Heart right ventricle (tissue), 16 donors: ENCODE results near the gene CCDC186. TPM values are rescaled to one million over a fixed set of nuclear protein-coding genes. Genes with fewer than 3 reads are reported as not detected.

ENCODE experiments used
- ATAC-seq, 8 donors: fragments of 200-7000 bp; cut with Tn5 transposase; one replicate each; pipeline ENCODE4 v1.9.1; 2020; ENCODE audit warnings: mild to moderate bottlenecking in 8 of 8, moderate library complexity in 8 of 8, moderate number of reproducible peaks in 1 of 8
- DNase-seq, 2 donors: peaks; one replicate each; pipeline ENCODE4 v3.0.0-alpha.2; 2020
- H3K27ac ChIP-seq, 10 donors: fragments of 200-600 bp; sonication (generic) in 2 of 10; one replicate each; pipeline versions ENCODE4 v1.5.0 to v1.8.0; 2020 to 2022; ENCODE audit warnings: mild to moderate bottlenecking in 3 of 10
- H3K27me3 ChIP-seq, 7 donors: fragments of 200-600 bp; one replicate each; pipeline ENCODE4 v1.8.0; 2021 to 2022; ENCODE audit warnings: mild to moderate bottlenecking in 2 of 7
- H3K36me3 ChIP-seq, 9 donors: fragments of 200-600 bp; sonication (generic) in 1 of 9; one replicate each; pipeline versions ENCODE4 v1.5.0 to v1.8.0; 2020 to 2022; ENCODE audit warnings: mild to moderate bottlenecking in 2 of 9
- H3K4me1 ChIP-seq, 9 donors: fragments of 200-600 bp; sonication (generic) in 1 of 9; one replicate each; pipeline versions ENCODE4 v1.5.0 to v1.8.0; 2020 to 2022; ENCODE audit warnings: mild to moderate bottlenecking in 4 of 9
- H3K4me3 ChIP-seq, 10 donors: fragments of 200-600 bp; sonication (generic) in 2 of 10; one replicate each; pipeline versions ENCODE4 v1.5.0 to v1.8.0; 2020 to 2022; ENCODE audit warnings: mild to moderate bottlenecking in 7 of 10, moderate library complexity in 2 of 10
- H3K9me3 ChIP-seq, 11 donors: fragments of 200-600 bp in 10 of 11; sonication (generic) in 2 of 11; one replicate each; pipeline versions ENCODE4 v1.5.0 to v1.8.0; 2013 to 2022; ENCODE audit warnings: mild to moderate bottlenecking in 2 of 11, control low read depth in 1 of 11, moderate library complexity in 1 of 11
- WGBS, 2 donors: extraction: QIAGEN DNeasy Blood & Tissue Kit; methylation state at CpG; one replicate each; pipeline ENCODE4 v1.1.7; 2013; ENCODE audit warnings: inconsistent platforms in 1 of 2; 5-methylcytosine and 5-hydroxymethylcytosine counted together
- intact Hi-C, 10 donors: fragments of 100-400 bp; cut with DNase I; formaldehyde crosslinking; loops; one replicate each; pipeline versions ENCODE4 v1.11.1 to v1.14.2; 2022
- polyA plus RNA-seq, 2 donors: library from polyadenylated mRNA; stranded (reverse); fragments of 200-250 nt; gene quantifications; one replicate each; pipeline ENCODE4 v1.2.3, GENCODE V29; 2013
- total RNA-seq, 10 donors: library from RNA; stranded (reverse); fragmentation: NEBNext Ultra II Directional in 3 of 10; extraction: Animal tissue kit (Norgen Biotek cat#: 25700) in 3 of 10; gene quantifications; one replicate each; pipeline versions ENCODE4 v1.2.1 to v1.2.4, GENCODE V29; 2021 to 2023
- TF ChIP-seq, protein P1 (sequence below), 9 donors: fragments of 200-600 bp; sonication (generic) in 2 of 9; IDR thresholded peaks; one replicate each; pipeline versions ENCODE4 v1.5.0 to v1.8.0; 2021 to 2022; ENCODE audit warnings: antibody characterized with exemption in 9 of 9, mild to moderate bottlenecking in 5 of 9, moderate library complexity in 1 of 9
- donor health status: Arrhythmogenic right ventricular cardiomyopathy.
- donor health status: ischemic (EF 13 %, LVEDD 7.1; RV severe dilation, severe dysfunction).
- donor health status: healthy with polysubstance abuse.
- donor health status: DM: no; HTN: yes; CAD: no.
- donor health status: DM: no; HTN: no; CAD: no.
- donor health status: ischemic (EF 25% LVEDD 6.9; RV normal size, moderate dysfunction).
- donor health status: ischemic (EF 25% LVEDD 5.7; RV mildly dilated, moderate dysfunction).
- donor health status: healthy.
- donor health status: DM: yes; HTN: yes; CAD: no.
- donor health status: Ischemic cardiomyopathy.
- donor health status: ischemic (EF 35%, LVEDD 5.7; RV mildly dilated, moderate dysfunction).
- donor health status: nonischemic (EF 11% LVEDD 7.7; RV severe dilation, severe dysfunction).
- donor health status: DM: yes; HTN: yes; CAD: no.
- donor health status: PGD.
- donor health status: ischemic (EF 29% LVEDD 5.4; RV normal size, mild dysfunction).
- donor health status: nonischemic (EF 23%, LVEDD 6.1; RV moderate dilation, normal function).

Gene CCDC186
- total and polyA plus RNA-seq, 12 donors: 3.4 to 28.9 (median 19.0) TPM

DNA sequence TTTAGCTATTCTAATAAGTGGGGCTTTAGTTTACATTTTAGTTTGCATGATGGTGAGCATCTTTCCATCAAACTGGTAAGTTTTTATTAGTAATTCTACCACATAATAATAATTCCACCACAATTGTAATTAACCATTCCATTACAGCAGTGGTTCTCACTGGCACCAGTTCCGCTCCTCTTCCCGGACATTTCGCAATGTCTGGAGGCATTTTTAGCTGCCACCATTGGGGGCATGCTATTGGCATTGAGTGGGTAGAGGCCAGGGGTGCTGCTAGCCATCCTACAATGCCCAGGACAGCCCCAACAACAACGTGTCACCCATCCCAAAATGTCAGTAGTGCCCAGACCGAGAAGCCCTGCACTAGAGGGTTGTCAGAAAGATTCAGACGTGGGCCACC, 98.9 kb downstream of the CCDC186 start:
- peaks cover 0 to 15% (median 0%) of the 10 kb centered on the region in 9 donors for H3K4me1 ChIP-seq
- 90 to 93% methylated on average over 6 of the region's 6 CpGs for whole genome bisulfite sequencing, 2 donors
- TF ChIP-seq, protein P1, sequence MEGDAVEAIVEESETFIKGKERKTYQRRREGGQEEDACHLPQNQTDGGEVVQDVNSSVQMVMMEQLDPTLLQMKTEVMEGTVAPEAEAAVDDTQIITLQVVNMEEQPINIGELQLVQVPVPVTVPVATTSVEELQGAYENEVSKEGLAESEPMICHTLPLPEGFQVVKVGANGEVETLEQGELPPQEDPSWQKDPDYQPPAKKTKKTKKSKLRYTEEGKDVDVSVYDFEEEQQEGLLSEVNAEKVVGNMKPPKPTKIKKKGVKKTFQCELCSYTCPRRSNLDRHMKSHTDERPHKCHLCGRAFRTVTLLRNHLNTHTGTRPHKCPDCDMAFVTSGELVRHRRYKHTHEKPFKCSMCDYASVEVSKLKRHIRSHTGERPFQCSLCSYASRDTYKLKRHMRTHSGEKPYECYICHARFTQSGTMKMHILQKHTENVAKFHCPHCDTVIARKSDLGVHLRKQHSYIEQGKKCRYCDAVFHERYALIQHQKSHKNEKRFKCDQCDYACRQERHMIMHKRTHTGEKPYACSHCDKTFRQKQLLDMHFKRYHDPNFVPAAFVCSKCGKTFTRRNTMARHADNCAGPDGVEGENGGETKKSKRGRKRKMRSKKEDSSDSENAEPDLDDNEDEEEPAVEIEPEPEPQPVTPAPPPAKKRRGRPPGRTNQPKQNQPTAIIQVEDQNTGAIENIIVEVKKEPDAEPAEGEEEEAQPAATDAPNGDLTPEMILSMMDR (IDR thresholded peaks at IDR 0.05): no peak
- no peaks in the 10 kb centered on the region for H3K36me3 ChIP-seq
- intact Hi-C loops: no loop called here
- H3K27ac ChIP-seq: no peak overlapping the region
- H3K4me3 ChIP-seq: no peak overlapping the region
- H3K9me3 ChIP-seq: no peaks in the 10 kb centered on the region
- no peak for ATAC-seq
- H3K27me3 ChIP-seq: no peaks in the 10 kb centered on the region
- DNase-seq: no peak

DNA sequence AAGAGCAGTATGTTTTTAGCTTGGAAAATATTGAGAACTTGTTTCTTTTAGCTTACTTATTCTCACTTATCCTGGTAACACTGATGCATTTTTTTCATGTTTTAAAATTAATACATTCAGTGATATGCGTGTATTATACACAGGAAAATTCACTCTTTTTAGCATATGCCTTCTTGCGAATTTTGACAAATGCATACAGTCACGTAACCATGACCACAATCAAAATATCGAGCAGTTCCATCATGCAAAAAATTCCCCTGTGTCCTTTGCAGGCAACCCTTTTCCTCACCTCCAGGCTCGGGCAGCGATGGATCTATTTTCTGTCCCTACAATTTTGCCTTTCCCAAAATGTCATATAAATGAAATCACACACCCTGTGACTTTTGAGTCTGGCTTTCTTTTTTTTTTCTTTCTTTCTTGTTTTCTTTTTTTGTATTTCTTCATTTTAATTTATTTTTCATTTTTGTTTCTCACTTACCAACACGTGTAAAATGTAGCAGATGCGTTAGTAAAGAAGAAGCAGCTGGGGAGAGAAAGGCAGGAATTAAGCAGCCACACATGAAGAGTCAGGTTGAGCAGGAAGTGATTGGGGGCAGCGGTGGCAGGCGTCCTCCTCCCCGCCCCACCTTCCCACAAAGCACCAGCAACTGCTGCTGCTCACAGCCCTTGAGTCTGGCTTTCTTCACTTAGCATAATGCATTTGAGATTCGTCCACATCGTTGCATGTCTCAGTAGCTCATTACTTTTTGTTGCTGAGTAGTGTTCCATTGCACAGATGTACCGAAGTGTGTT, 100.4 kb downstream of the CCDC186 start:
- no peaks in the 10 kb centered on the region for H3K27me3 ChIP-seq
- TF ChIP-seq, protein P1 (IDR thresholded peaks at IDR 0.05): no peak
- DNase-seq (no peak), ATAC-seq (no peak)
- H3K4me1 ChIP-seq: peaks cover 0 to 18% (median 1%) of the 10 kb centered on the region in 9 donors
- no peak overlapping the region for H3K4me3 ChIP-seq
- no peaks in the 10 kb centered on the region for H3K9me3 ChIP-seq
- intact Hi-C loops: no loop called here
- WGBS, 2 donors: 71 to 78% methylated on average over 14 of the region's 14 CpGs
- H3K27ac ChIP-seq: no peak overlapping the region
- H3K36me3 ChIP-seq: no peaks in the 10 kb centered on the region

DNA sequence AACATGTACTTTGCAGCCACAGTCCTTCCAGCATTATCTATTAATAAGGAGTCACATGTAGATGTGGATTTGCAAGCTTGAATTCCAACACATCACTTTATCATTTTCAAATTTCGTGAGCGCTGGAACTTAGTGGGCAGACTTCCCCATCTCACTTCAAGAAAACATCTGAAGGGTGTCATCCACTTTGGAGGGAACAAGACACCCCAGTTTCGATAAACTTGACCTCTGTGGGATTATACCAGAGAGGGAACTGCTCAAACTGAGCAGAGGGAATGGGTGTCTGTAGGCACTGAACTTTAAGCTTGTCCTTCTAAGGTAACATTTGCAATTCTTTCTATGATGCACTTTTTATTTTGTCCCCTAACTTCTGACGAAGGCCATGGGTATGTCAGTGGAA, 102.8 kb downstream of the CCDC186 start:
- no peaks in the 10 kb centered on the region for H3K36me3 ChIP-seq
- no peak overlapping the region for H3K27ac ChIP-seq
- intact Hi-C loops: no loop called here
- TF ChIP-seq, protein P1 (IDR thresholded peaks at IDR 0.05): no peak
- peaks cover 4 to 28% (median 16%) of the 10 kb centered on the region in 9 donors for H3K4me1 ChIP-seq
- no peaks in the 10 kb centered on the region for H3K27me3 ChIP-seq
- no peak for ATAC-seq
- no peaks in the 10 kb centered on the region for H3K9me3 ChIP-seq
- H3K4me3 ChIP-seq: no peak overlapping the region
- no peak for DNase-seq
- 66 to 71% methylated on average over 4 of the region's 4 CpGs for WGBS, 2 donors

Other genes starting within 250 kb of the CCDC186 start
- 10 to 100 TPM; 24.4 to 98.7 (median 40.6) TPM for gene ADRB1, start 130.3 kb downstream of the CCDC186 start, total RNA-seq
- gene ADRB1, start 130.3 kb downstream of the CCDC186 start, polyA plus RNA-seq: 10 to 100 TPM in 1 of 2 donors, 1 to 10 TPM in 1; 4.7 to 28.5 TPM
- 1 to 10 TPM; 1.9 to 7.0 (median 4.3) TPM for gene TDRD1, start 5.2 kb upstream of the CCDC186 start, total RNA-seq
- gene TDRD1, start 5.2 kb upstream of the CCDC186 start, polyA plus RNA-seq: under 1 TPM; 0.03 to 0.22 TPM
- under 1 TPM in 1 of 10 donors, not detected in 9; 0.09 TPM for gene VWA2, start 65.1 kb upstream of the CCDC186 start, total RNA-seq
- gene VWA2, start 65.1 kb upstream of the CCDC186 start, polyA plus RNA-seq: under 1 TPM in 1 of 2 donors, not detected in 1; 0.01 TPM
- gene AFAP1L2, start 230.3 kb upstream of the CCDC186 start, total RNA-seq: 1 to 10 TPM; 2.9 to 5.0 (median 4.5) TPM
- gene AFAP1L2, start 230.3 kb upstream of the CCDC186 start, polyA plus RNA-seq: 1 to 10 TPM; 3.0 to 3.6 TPM